Pancreas (tissue), 10 donors: ENCODE measurements around the gene NECTIN1. TPM values are rescaled to one million over a fixed set of nuclear protein-coding genes. Genes with fewer than 3 reads are reported as not detected.

ENCODE experiments used
- ATAC-seq, 4 donors: fragments of 200-7000 bp; cut with Tn5 transposase; one replicate each; pipeline versions ENCODE4 v1.8.0 to v1.9.1; 2020; ENCODE audit warnings: mild to moderate bottlenecking in 4 of 4, moderate library complexity in 4 of 4
- DNase-seq, 6 donors: peaks; one replicate each; pipeline ENCODE4 v3.0.0-alpha.2; 2020
- FAIRE-seq: peaks from 2 replicates; lab custom pipeline; 2012; peaks lifted over from hg19 to GRCh38; lab: Jason Lieb, UNC
- H3K27ac ChIP-seq, 4 donors: fragments of 200-600 bp; sonication (generic); 1 replicate in 3 of 4; 2 replicates in 1 of 4; pipeline versions ENCODE4 v1.5.0 to v1.8.0; 2020
- H3K27me3 ChIP-seq, 4 donors: fragments of 200-600 bp; one replicate each; pipeline ENCODE4 v1.8.0; 2021
- H3K36me3 ChIP-seq, 3 donors: fragments of 200-600 bp; sonication (generic) in 1 of 3; one replicate each; pipeline versions ENCODE4 v1.5.0 to v1.8.0; 2020 to 2021
- H3K4me1 ChIP-seq, 3 donors: fragments of 200-600 bp; one replicate each; pipeline ENCODE4 v1.8.0; 2021
- H3K4me3 ChIP-seq, 4 donors: fragments of 200-600 bp; sonication (generic) in 2 of 4; one replicate each; pipeline versions ENCODE4 v1.5.0 to v1.8.0; 2020 to 2021
- H3K9me3 ChIP-seq, 4 donors: fragments of 200-600 bp; one replicate each; pipeline ENCODE4 v1.8.0; 2021
- CTCF ChIP-seq, 4 donors: fragments of 200-600 bp; sonication (generic) in 3 of 4; IDR thresholded peaks; one replicate each; pipeline versions ENCODE4 v1.5.0 to v1.8.0; 2021; ENCODE audit warnings: antibody characterized with exemption in 4 of 4
- WGBS, 2 donors: extraction: QIAGEN DNeasy Blood & Tissue Kit; methylation state at CpG; one replicate each; pipeline ENCODE4 v1.1.7; 2013; 5-methylcytosine and 5-hydroxymethylcytosine counted together
- intact Hi-C, 3 donors: fragments of 100-400 bp; cut with DNase I; formaldehyde crosslinking; loops; one replicate each; pipeline versions ENCODE4 v1.11.1 to v1.14.2; 2022
- polyA plus RNA-seq, 2 donors: library from polyadenylated mRNA; stranded (reverse); fragments of 200-250 nt; gene quantifications; one replicate each; pipeline ENCODE4 v1.2.3, GENCODE V29; 2013
- total RNA-seq, 6 donors: library from RNA; stranded (reverse); fragmentation: NEBNext Ultra II Directional in 4 of 6; extraction: Animal tissue kit (Norgen Biotek cat#: 25700) in 4 of 6; gene quantifications; one replicate each; pipeline versions ENCODE4 v1.2.1 to v1.2.4, GENCODE V29; 2021 to 2023
- donor health status: healthy with polysubstance abuse.
- donor health status: DM: no; HTN: no; CAD: no; lungs with moderate emphysema.
- donor health status: DM: no; HTN: no; CAD: no.
- donor health status: control.
- donor health status: control.
- donor health status: Bipolar disorder and iron deficiency.
- donor health status: DM: yes; HTN: yes; CAD: no.
- donor health status: DM: no; HTN: no; CAD: no.
- donor health status: DM: no; HTN: no; CAD: no.
- donor health status: DM: yes; HTN: yes; CAD: no.

NECTIN1 gene
- total and polyA plus RNA-seq, 8 donors, result 7.9 to 24.7 (median 19.0) TPM

DNA sequence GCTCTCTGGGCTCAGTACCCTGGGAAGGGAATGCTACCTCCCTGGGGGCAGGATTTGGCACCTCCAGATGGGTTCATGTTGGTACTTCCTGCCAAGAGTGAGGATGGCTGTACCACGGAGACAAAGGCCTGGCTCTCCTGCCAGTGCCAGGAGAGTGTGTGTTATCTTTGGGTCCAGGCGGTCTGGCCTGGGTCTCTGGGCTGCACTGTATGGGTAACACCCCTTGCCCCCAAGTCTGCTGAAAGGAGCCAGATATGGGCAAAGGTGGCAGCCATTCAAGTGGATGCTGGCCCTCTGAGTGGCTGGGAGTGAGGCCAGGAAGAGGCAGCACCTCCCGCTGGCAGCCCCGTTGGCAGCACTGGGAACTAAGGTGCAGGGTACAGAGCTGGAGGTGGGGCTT, 91.5 kb downstream of the NECTIN1 start:
- intact Hi-C loops, result no loop called here
- WGBS, 2 donors, result 78 to 80% methylated on average over 3 to 4 of the region's 4 CpGs
- FAIRE-seq (no peak), ATAC-seq (no peak), DNase-seq (no peak)
- Histone ChIP-seq H3K9me3 (no peaks in the 10 kb centered on the region), H3K4me3 (no peak overlapping the region), H3K27ac (no peak overlapping the region), H3K4me1 (no peaks in the 10 kb centered on the region), H3K36me3 (no peaks in the 10 kb centered on the region), H3K27me3 (no peaks in the 10 kb centered on the region)
- no peak for TF ChIP-seq CTCF (IDR thresholded peaks at IDR 0.05)

DNA sequence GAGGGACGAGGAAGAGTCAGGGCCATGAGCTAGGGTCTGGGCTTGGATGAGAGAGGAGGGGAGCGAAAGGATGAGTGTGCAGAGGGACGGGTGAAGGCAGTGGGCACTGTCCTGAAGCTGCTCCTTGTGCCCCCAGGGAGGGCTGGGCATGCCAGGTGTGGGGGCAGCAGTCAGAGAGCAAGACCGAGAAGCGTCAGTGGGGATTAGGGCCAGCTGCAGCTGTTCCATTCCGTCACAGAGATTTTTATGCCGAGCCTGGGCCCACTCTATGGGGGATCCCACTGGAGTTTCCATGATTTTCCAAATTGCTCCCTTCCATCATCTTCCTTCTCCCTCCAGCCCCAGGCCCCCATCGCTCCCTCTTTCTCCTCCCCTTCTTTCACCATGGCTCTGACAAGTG, 93.2 kb downstream of the NECTIN1 start:
- ATAC-seq (no peak), FAIRE-seq (no peak), DNase-seq (no peak)
- WGBS, 2 donors, result 92 to 93% methylated on average over 8 of the region's 8 CpGs
- H3K36me3 ChIP-seq, result no peaks in the 10 kb centered on the region
- no peaks in the 10 kb centered on the region for H3K9me3 ChIP-seq
- no peak overlapping the region for H3K4me3 ChIP-seq
- TF ChIP-seq CTCF (IDR thresholded peaks at IDR 0.05), result no peak
- no peak overlapping the region for H3K27ac ChIP-seq
- no peaks in the 10 kb centered on the region for H3K4me1 ChIP-seq
- no peaks in the 10 kb centered on the region for H3K27me3 ChIP-seq
- intact Hi-C loops, result no loop called here

DNA sequence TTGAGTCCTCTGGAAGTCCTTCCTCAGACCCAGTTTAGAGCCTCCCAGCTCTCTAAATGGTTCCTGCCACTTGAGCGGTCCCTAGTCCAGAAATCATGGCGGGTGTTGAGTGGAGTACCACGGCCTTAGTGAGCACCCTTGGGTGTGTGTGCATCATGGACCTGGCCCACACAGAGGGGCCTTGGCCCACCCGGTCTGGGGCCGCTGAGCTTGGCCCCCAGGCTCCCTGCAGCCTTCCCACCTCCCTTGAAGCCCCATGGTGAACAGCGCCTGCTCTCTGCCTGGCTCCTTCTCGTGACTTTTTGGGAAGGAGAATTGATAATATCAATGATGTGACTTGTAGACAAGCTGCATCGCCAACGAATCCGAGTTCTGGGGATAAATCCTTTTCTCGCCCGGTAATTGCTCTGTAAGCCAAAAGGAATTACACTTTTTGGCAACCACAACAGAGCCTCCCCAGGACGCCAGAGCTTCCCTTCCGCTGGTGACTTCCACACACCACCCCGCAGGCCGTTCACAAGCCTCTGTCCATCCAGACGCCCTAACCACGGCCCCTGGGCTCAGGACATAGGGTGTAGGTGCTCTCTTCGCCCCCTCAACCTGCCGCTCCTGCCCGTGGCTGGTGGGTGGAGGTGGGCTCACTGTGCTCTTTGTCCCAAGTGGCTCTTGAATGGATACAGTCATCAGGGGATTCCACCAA, 93.8 kb downstream of the NECTIN1 start:
- Histone ChIP-seq H3K9me3 (no peaks in the 10 kb centered on the region), H3K27me3 (no peaks in the 10 kb centered on the region), H3K4me1 (no peaks in the 10 kb centered on the region), H3K4me3 (no peak overlapping the region), H3K27ac (no peak overlapping the region), H3K36me3 (no peaks in the 10 kb centered on the region)
- intact Hi-C loops, result no loop called here
- no peak for TF ChIP-seq CTCF (IDR thresholded peaks at IDR 0.05)
- FAIRE-seq (no peak), ATAC-seq (no peak), DNase-seq (no peak)
- 80 to 87% methylated on average over 21 of the region's 21 CpGs for WGBS, 2 donors

DNA sequence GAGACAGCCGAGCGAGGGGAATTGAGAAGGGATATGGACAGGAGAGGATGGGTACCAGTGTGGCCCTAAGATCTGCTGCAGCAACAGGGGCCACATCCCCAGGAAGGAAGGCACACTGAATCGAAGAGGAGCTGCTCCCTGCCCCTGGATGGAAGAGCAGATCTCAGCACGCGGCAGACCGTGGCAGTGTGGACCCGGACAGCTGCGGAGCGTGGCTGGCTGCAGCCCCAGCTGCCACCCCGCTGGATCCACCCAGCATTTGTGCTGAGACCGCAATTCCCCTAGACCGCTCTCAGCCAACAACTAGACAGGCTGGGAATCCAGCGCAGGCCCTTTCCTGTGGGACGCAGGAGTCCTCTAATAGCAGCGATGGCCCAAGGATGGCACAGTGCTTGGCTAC, 94.7 kb downstream of the NECTIN1 start:
- no peak for FAIRE-seq
- intact Hi-C loops, result no loop called here

More for the DNA sequence above, 94.7 kb downstream of the NECTIN1 start:
- H3K27me3 ChIP-seq, result no peaks in the 10 kb centered on the region
- no peak overlapping the region for H3K4me3 ChIP-seq
- H3K27ac ChIP-seq, result no peak overlapping the region
- TF ChIP-seq CTCF (IDR thresholded peaks at IDR 0.05), result no peak
- no peaks in the 10 kb centered on the region for H3K36me3 ChIP-seq
- H3K9me3 ChIP-seq, result no peaks in the 10 kb centered on the region
- DNase-seq, result no peak
- no peak for ATAC-seq
- no peaks in the 10 kb centered on the region for H3K4me1 ChIP-seq
- 84 to 86% methylated on average over 15 of the region's 15 CpGs for WGBS, 2 donors
